NCI-H187 treated with DMSO at 0.1 percent for 48 hours (cell line): Measurements from ENCODE around the gene XYLT1.
"Not testable (repeated sequence)": the region's sequence is repeated elsewhere in the genome, so short reads cannot be mapped to it uniquely, and the experiment has no call there.

Experiments
- DNase-seq: peaks from one replicate; lab custom pipeline; 2025; lab: John Stamatoyannopoulos, UW

The XYLT1 gene

GRCh38 chr16:17356243-17356933 lies 114.4 kb downstream of the XYLT1 start:
- no peak for DNase-seq

- no peak for DNase-seq
Observed at GRCh38 chr16:17354685-17355084, 116.1 kb downstream of the XYLT1 start.

GRCh38 chr16:17354141-17354601 lies 116.6 kb downstream of the XYLT1 start:
- DNase-seq: no peak

GRCh38 chr16:17353561-17353960 lies 117.2 kb downstream of the XYLT1 start:
- DNase-seq: no peak

GRCh38 chr16:17351441-17352035 lies 119.2 kb downstream of the XYLT1 start:
- DNase-seq: no peak

- no peak for DNase-seq
Observed at GRCh38 chr16:17350207-17350606, 120.6 kb downstream of the XYLT1 start.

GRCh38 chr16:17348826-17349225 lies 121.9 kb downstream of the XYLT1 start:
- DNase-seq: no peak

- DNase-seq: no peak
Observed at GRCh38 chr16:17348042-17348783, 122.5 kb downstream of the XYLT1 start.

- no peak for DNase-seq
Observed at GRCh38 chr16:17347624-17348023, 123.1 kb downstream of the XYLT1 start.

- no peak for DNase-seq
Observed at GRCh38 chr16:17346621-17347569, 123.9 kb downstream of the XYLT1 start.

- no peak for DNase-seq
Observed at GRCh38 chr16:17345043-17345442, 125.7 kb downstream of the XYLT1 start.

GRCh38 chr16:17343728-17344127 lies 127.0 kb downstream of the XYLT1 start:
- no peak for DNase-seq

- DNase-seq: no peak
Observed at GRCh38 chr16:17343028-17343427, 127.7 kb downstream of the XYLT1 start.

- no peak for DNase-seq
Observed at GRCh38 chr16:17342031-17342430, 128.7 kb downstream of the XYLT1 start.

- DNase-seq: no peak
Observed at GRCh38 chr16:17340804-17341203, 130.0 kb downstream of the XYLT1 start.

- no peak for DNase-seq
Observed at GRCh38 chr16:17339764-17340541, 130.8 kb downstream of the XYLT1 start.

GRCh38 chr16:17338244-17338643 lies 132.5 kb downstream of the XYLT1 start:
- DNase-seq: no peak

- DNase-seq: no peak
Observed at GRCh38 chr16:17336530-17336900, 134.2 kb downstream of the XYLT1 start.

- no peak for DNase-seq
Observed at GRCh38 chr16:17335826-17336529, 134.8 kb downstream of the XYLT1 start.

GRCh38 chr16:17335406-17335805 lies 135.4 kb downstream of the XYLT1 start:
- DNase-seq: not testable (repeated sequence)

- DNase-seq: no peak
Observed at GRCh38 chr16:17334096-17334495, 136.7 kb downstream of the XYLT1 start.
